Measurements from ENCODE around the gene SPP1. TPM values are rescaled to one million over a fixed set of nuclear protein-coding genes. Genes with fewer than 3 reads are reported as not detected.
"Not testable (repeated sequence)": the region's sequence is repeated elsewhere in the genome, so short reads cannot be mapped to it uniquely, and the experiment has no call there.

SPP1 gene
- total RNA-seq (1 to 10 TPM; 6.7 to 8.7 TPM), polyA plus RNA-seq (not detected), total RNA-seq (0 to 0.09 (median 0) reads per million in 6 experiments)

DNA sequence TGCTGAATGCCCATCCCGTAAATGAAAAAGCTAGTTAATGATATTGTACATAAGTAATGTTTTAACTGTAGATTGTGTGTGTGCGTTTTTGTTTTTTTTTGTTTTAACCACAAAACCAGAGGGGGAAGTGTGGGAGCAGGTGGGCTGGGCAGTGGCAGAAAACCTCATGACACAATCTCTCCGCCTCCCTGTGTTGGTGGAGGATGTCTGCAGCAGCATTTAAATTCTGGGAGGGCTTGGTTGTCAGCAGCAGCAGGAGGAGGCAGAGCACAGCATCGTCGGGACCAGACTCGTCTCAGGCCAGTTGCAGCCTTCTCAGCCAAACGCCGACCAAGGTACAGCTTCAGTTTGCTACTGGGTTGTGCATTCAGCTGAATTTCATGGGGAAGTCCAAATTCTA is at the start of gene SPP1:
TSS of gene SPP1 (plus strand) at position 249 of the 400 bp plus-strand sequence. CDS start 1,182 bp downstream, outside the sequence.
- Mint-ChIP-seq H3K27me3 (peaks cover 18 to 39% (median 30%) of the 10 kb centered on the region in 5 donors), H3K4me1 (peaks cover 3 to 12% (median 8%) of the 10 kb centered on the region in 4 donors), H3K27ac (peak within 1 kb of the TSS in 1 of 10 donors; percentile 53), H3K36me3 (no peaks in the 10 kb centered on the region), H3K9me3 (no peaks in the 10 kb centered on the region), H3K4me3 (peak within 1 kb of the TSS in 4 of 10 donors; percentile 5 to 67 (median 48))
- POLR2A ChIA-PET, result interaction anchor here (0.6 kb wide), 1 partner anchor 470 kb away, joined by 3 read pairs; no protein-coding TSS in a partner anchor
- ATAC-seq, result peak; percentile 62 to 65
- peak in 2 of 10 donors; percentile 1 to 16 for DNase-seq

DNA sequence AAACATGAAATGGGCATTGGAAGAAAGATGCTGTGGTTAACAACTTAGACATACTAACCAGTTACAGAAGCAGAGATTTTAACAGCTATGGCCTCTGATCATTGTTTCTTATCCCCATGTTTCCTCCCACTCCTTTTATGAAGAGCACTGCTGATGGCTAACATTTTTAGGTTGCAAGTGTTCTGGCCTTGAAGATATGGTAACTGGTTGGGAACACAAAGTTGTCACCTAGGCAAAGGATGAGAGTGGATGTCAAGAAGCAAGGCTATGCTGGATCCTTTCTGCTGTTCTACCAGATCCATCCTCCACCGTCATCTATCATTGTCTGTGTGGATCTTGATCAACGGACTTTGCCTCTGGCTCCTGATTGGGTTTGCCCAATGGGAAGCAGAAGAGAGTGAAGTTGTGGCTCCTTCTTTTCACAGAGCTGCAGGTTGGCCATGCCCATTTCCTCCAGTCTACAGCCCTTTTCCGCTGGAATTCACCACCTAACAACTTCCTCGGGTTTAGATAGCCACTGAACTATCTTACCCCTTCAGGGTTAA is 48.9 kb upstream of the SPP1 start:
- Mint-ChIP-seq H3K27ac (no peak overlapping the region), H3K4me1 (no peaks in the 10 kb centered on the region)

DNA sequence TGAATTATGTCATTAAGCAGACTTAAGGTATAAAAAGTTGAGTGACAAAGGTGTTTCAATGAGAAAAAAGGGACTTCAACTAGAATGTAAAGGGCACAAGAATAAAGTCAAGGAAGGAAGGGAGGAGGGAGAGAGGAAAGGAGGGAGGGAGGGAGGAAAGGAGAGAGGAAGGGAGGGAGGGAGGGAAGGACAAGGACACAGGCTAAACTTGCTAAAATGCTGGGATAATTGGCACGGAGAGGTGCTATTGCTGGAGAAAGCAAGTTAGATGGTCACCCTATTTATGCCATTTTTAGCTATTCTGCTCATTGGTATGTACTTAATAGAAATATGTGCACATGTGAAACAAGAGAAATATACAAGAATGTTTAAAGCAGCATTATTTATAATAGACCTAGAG is 44.9 kb upstream of the SPP1 start:
- no peak overlapping the region for H3K4me3 Mint-ChIP-seq
- POLR2A ChIA-PET, result no interaction called here
- H3K4me1 Mint-ChIP-seq, result no peaks in the 10 kb centered on the region

More for the DNA sequence above, 48.9 kb upstream of the SPP1 start:
- Mint-ChIP-seq H3K27me3 (peaks cover 7 to 14% (median 11%) of the 10 kb centered on the region in 5 donors), H3K36me3 (peaks cover 0 to 4% (median 0%) of the 10 kb centered on the region in 3 donors), H3K4me3 (no peak overlapping the region), H3K9me3 (peaks cover 0 to 8% (median 2%) of the 10 kb centered on the region in 9 donors)
- no peak for DNase-seq
- POLR2A ChIA-PET, result no interaction called here
- ATAC-seq, result no peak

DNA sequence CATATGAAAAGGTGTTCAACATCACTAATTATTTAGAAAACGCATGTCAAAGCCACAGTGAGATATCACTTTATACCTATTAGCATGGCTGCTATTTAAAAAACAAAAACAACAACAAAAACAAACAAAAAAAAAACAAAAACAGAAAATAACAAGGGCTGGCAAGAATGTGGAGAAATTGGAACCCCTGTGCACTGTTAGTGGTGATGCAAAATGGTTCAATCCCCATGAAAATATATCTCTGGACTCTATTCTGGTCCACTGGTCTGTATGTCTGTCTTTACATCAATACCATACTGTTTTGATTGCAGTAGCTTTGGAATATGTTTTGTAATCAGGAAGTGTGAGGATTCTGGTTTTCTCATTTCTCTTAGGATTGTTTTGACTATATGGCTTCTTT is 43.6 kb upstream of the SPP1 start:
- POLR2A ChIA-PET, result no interaction called here
- DNase-seq (no peak), ATAC-seq (no peak)
- H3K4me1 Mint-ChIP-seq, result no peaks in the 10 kb centered on the region
- peaks cover 0 to 13% (median 5%) of the 10 kb centered on the region in 9 donors for H3K9me3 Mint-ChIP-seq
- no peak overlapping the region for H3K4me3 Mint-ChIP-seq
- peaks cover 8 to 18% (median 11%) of the 10 kb centered on the region in 5 donors for H3K27me3 Mint-ChIP-seq
- H3K27ac Mint-ChIP-seq, result no peak overlapping the region
- peaks cover 0 to 8% (median 0%) of the 10 kb centered on the region in 3 donors for H3K36me3 Mint-ChIP-seq

More for the DNA sequence above, 44.9 kb upstream of the SPP1 start:
- Mint-ChIP-seq H3K36me3 (peaks cover 0 to 8% (median 0%) of the 10 kb centered on the region in 3 donors), H3K27me3 (peaks cover 8 to 15% (median 11%) of the 10 kb centered on the region in 5 donors), H3K27ac (no peak overlapping the region), H3K9me3 (peaks cover 0 to 13% (median 5%) of the 10 kb centered on the region in 9 donors)
- DNase-seq, result no peak
- ATAC-seq, result no peak

DNA sequence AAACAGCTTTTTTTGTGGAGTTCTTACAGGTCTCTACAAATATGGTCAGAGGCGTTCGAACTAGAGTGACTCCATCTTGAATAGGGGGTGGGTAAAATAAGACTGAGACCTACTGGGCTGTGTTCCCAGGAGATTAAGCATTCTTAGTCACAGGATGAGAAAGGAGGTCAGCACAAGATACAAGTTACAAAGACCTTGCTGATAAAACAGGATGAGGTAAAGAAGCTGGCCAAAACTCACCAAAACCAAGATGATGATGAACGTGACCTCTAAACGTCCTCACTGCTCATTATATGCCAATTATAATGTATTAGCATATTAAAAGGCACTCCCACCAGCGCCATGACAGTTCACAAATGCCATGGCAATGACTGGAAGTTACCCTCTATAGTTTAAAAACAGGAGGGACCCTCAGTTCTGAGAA is 42.8 kb upstream of the SPP1 start:
- Mint-ChIP-seq H3K36me3 (peaks cover 0 to 8% (median 0%) of the 10 kb centered on the region in 3 donors), H3K4me3 (no peak overlapping the region), H3K4me1 (no peaks in the 10 kb centered on the region), H3K27ac (no peak overlapping the region), H3K27me3 (peaks cover 5 to 15% (median 11%) of the 10 kb centered on the region in 5 donors), H3K9me3 (peaks cover 0 to 13% (median 5%) of the 10 kb centered on the region in 9 donors)
- no peak for DNase-seq
- POLR2A ChIA-PET, result no interaction called here
- ATAC-seq, result no peak

DNA sequence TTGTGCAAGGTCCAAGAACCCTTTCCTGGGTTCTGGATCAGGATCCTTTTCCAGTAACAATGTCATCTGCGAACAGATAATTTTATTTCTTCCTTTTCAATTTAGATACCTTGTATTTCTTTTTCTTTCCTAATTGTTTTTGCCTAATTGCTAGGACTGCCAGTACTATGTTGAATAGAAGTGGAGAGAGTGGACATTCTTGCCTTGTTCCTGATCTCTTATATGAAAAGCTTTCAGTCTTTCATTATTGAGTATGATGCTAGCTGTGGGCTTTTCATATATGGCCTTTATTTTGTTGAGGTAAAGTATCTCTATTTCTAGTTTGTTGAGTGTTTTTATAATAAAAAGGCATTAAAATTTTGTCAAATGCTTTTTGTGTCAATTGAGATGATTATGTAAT is 42.2 kb upstream of the SPP1 start:
- H3K27ac Mint-ChIP-seq, result no peak overlapping the region
- no peaks in the 10 kb centered on the region for H3K4me1 Mint-ChIP-seq
- POLR2A ChIA-PET, result no interaction called here
- H3K4me3 Mint-ChIP-seq, result no peak overlapping the region
- peaks cover 0 to 13% (median 5%) of the 10 kb centered on the region in 9 donors for H3K9me3 Mint-ChIP-seq
- H3K27me3 Mint-ChIP-seq, result peaks cover 5 to 16% (median 11%) of the 10 kb centered on the region in 5 donors
- no peak for ATAC-seq
- peaks cover 0 to 8% (median 0%) of the 10 kb centered on the region in 3 donors for H3K36me3 Mint-ChIP-seq
- no peak for DNase-seq

DNA sequence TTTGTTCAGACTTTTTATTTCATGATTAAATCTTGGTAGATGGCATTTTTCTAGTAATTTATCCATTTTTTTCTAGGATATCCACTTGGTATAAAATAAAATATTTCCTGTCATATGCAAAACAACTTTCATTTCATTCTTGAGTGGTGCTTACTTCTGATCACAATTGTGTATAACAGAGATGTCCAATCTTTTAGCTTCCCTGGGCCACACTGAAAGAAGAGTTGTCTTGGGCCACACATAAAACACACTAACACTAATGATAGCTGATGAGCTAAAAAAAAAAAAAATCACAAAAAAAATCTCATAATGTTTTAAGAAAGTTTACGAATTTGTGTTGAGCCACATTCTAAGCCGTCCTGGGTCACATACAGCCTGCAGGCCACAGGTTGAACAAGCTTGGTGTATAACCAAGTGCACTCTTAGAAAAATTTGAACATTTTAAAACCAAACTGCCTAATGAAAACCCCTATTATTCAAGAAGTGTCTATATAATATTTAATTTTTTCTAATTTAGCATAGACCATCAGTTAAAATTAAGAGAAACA is 41.3 kb upstream of the SPP1 start:
- Mint-ChIP-seq H3K4me3 (no peak overlapping the region), H3K36me3 (peaks cover 0 to 8% (median 0%) of the 10 kb centered on the region in 3 donors), H3K27me3 (peaks cover 2 to 13% (median 5%) of the 10 kb centered on the region in 5 donors), H3K27ac (no peak overlapping the region), H3K9me3 (peaks cover 0 to 13% (median 4%) of the 10 kb centered on the region in 9 donors), H3K4me1 (no peaks in the 10 kb centered on the region)
- no peak for DNase-seq
- no peak for ATAC-seq
- POLR2A ChIA-PET, result no interaction called here

DNA sequence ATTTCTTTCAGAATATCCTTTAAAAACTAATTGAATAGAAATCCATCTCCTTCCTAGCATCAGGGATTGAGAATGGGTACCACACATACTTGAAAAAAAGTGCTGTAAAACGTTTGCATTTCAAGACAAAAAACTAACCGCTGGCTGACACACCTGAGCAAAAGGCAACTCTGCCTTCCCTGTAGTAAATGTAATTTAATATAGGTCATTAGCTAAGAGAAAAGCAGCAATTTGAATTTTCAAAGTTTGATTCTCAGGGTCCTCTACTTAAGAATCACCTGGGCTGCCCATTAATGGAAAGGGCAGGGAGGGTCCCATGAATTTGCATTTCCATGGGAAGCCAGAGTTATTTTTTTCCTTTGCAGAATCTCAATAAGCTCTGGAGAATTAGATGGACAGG is 40.5 kb upstream of the SPP1 start:
- POLR2A ChIA-PET, result no interaction called here

DNA sequence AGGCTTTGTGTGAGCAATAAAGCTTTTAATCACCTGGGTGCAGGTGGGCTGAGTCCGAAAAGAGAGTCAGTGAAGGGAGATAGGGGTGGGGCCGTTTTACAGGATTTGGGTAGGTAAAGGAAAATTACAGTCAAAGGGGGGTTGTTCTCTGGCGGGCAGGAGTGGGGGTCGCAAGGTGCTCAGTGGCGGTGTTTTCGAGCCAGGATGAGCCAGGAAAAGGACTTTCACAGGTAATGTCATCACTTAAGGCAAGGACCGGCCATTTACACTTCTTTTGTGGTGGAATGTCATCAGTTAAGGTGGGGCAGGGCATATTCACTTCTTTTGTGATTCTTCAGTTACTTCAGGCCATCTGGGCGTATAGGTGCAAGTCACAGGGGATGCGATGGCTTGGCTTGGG is 39.6 kb upstream of the SPP1 start:
- ATAC-seq, H3K4me3 Mint-ChIP-seq, H3K9me3 Mint-ChIP-seq, DNase-seq, H3K27ac Mint-ChIP-seq, POLR2A ChIA-PET, H3K36me3 Mint-ChIP-seq, H3K4me1 Mint-ChIP-seq, H3K27me3 Mint-ChIP-seq: not testable (repeated sequence)

More for the DNA sequence above, 40.5 kb upstream of the SPP1 start:
- Mint-ChIP-seq H3K27ac (no peak overlapping the region), H3K36me3 (peaks cover 0 to 8% (median 0%) of the 10 kb centered on the region in 3 donors), H3K27me3 (peaks cover 0 to 13% (median 6%) of the 10 kb centered on the region in 5 donors), H3K9me3 (peaks cover 0 to 13% (median 4%) of the 10 kb centered on the region in 9 donors), H3K4me3 (no peak overlapping the region), H3K4me1 (no peaks in the 10 kb centered on the region)
- DNase-seq (no peak), ATAC-seq (no peak)

DNA sequence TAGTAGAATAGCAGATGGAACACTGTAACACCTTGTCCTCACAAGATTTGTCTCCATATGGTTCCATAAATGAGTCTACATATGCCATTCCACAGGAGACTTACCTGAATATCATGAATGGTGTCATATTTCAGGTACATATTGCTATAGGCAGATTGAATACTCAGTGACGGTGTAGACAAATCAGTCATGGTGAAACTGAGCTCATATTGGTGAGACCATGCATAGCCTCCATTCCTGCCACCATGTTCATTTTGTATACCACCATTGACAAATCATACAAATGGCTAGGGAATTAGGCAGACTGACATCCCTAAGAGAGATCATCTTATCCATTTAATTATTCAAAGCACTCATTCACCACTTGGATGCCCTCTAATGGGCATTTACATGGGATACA is 38.0 kb upstream of the SPP1 start:
- Mint-ChIP-seq H3K4me3 (no peak overlapping the region), H3K9me3 (peaks cover 0 to 3% (median 0%) of the 10 kb centered on the region in 9 donors), H3K4me1 (no peaks in the 10 kb centered on the region), H3K27me3 (peaks cover 0 to 8% (median 2%) of the 10 kb centered on the region in 5 donors), H3K27ac (no peak overlapping the region), H3K36me3 (peaks cover 0 to 4% (median 0%) of the 10 kb centered on the region in 3 donors)
- POLR2A ChIA-PET, result no interaction called here
- ATAC-seq (no peak), DNase-seq (no peak)

DNA sequence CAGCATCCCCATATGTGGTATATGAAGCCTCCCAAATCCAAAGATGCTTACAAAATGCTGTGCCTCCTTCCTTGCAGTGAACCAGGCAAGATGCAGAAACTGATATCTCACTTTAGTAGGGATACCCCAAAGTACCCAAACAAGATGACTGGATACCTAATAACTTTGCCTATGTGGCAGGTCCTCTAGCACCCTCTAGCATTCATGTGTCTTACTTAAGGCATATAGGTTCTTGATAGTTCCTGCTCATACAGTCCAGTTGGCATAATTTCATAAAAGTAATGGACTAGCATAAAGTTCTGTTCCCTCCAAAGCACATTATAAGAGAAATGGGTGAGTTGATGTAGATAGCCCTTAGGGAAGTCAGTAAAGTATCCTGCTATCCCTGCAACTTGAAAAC is 36.8 kb upstream of the SPP1 start:
- H3K27me3 Mint-ChIP-seq, result peaks cover 0 to 8% (median 2%) of the 10 kb centered on the region in 5 donors
- H3K27ac Mint-ChIP-seq, result no peak overlapping the region

DNA sequence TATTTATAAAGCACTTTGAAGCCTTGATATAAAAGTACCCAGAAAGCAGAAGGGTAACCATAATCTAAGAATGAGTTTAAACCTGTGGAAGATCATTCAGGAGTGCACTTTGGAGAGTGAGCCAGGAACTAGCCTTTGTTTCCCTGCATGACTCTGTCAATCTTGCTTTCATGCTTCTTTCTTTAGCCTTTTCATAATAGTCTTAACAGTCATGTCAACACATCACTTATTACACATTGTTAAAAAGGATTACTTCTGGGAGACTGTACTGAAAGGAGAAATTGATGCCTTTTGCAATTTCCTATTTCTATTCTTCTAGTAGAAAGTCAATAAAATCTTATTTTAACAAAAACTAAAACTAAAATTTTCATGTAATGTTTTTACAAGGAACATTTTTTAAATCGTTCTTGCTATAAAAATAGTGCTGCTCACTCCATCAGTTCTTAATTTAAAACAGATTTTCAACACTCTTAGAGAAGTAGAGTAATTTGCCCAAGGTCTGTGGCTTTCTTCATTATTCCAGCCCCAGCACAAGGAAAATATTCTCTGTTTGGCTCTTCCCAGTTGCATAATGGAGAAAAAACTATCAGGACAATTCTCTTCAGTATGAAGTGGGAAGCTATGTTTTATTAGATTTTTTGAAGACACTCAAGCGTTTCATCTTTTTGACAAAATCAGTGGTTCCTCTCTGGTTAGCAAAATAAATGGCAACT is 35.4 kb upstream of the SPP1 start:
- DNase-seq (no peak), ATAC-seq (no peak)
- Mint-ChIP-seq H3K27ac (no peak overlapping the region), H3K9me3 (no peaks in the 10 kb centered on the region), H3K27me3 (peaks cover 0 to 12% (median 3%) of the 10 kb centered on the region in 5 donors), H3K36me3 (no peaks in the 10 kb centered on the region), H3K4me1 (no peaks in the 10 kb centered on the region), H3K4me3 (no peak overlapping the region)
- POLR2A ChIA-PET, result no interaction called here

More for the DNA sequence above, 36.8 kb upstream of the SPP1 start:
- no peak overlapping the region for H3K4me3 Mint-ChIP-seq
- ATAC-seq (no peak), DNase-seq (no peak)
- no peaks in the 10 kb centered on the region for H3K4me1 Mint-ChIP-seq
- POLR2A ChIA-PET, result interaction anchor here (0.7 kb wide), 1 partner anchor 63 kb away, joined by 3 read pairs; no protein-coding TSS in a partner anchor
- no peaks in the 10 kb centered on the region for H3K9me3 Mint-ChIP-seq
- no peaks in the 10 kb centered on the region for H3K36me3 Mint-ChIP-seq

DNA sequence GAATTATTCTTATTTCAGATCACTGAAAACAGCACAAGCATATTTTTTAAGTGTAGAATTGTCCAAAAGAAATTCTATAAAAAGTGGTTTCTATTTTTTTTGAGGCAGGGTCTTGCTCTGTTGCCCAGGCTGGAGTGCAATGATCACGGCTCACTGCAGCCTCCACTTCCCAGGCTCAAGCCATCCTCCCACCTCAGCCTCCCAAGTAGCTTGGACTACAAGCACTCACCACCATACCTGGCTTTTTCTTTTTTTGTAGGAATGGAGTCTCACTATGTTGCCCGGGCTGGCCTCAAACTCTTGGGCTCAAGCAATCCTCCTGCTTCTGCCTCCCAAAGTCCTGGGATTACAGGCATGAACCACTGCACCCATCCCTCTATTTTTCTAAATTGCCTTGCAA is 34.7 kb upstream of the SPP1 start:
- ATAC-seq, H3K4me3 Mint-ChIP-seq, H3K9me3 Mint-ChIP-seq, H3K27ac Mint-ChIP-seq, H3K4me1 Mint-ChIP-seq, H3K27me3 Mint-ChIP-seq, POLR2A ChIA-PET, H3K36me3 Mint-ChIP-seq, DNase-seq: not testable (repeated sequence)

Data from naive thymus-derived CD8-positive, alpha-beta T cell (primary cell).